NCI-H748 (cell line): Measurements from ENCODE around the gene ERICH3.
A peak's percentile ranks its signal among the peaks of the same experiment; 100 is the strongest.

Experiments
- DNase-seq: peaks from one replicate; lab custom pipeline; 2025; ENCODE audit not compliant: unreplicated experiment; lab: John Stamatoyannopoulos, UW

ERICH3 gene

DNA sequence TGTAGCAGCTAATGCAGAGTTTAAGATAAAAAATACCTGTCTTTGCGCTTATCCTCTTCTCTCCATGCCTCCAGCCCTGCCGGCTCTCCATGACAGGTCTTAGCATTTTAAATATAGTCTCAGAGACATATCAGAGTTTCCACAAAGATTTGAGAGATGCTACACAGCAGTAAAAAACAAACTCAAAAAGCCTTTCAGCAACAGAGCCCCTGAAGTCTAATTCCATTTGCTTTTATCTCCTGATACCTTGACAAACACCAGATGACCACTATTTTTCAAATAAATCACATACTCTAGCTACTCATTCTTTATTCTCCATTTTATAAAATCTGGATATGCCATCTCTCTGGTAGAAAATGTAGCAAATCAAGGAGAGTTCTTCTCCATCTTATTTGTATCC lies 81.6 kb downstream of the ERICH3 start:
- no peak for DNase-seq

DNA sequence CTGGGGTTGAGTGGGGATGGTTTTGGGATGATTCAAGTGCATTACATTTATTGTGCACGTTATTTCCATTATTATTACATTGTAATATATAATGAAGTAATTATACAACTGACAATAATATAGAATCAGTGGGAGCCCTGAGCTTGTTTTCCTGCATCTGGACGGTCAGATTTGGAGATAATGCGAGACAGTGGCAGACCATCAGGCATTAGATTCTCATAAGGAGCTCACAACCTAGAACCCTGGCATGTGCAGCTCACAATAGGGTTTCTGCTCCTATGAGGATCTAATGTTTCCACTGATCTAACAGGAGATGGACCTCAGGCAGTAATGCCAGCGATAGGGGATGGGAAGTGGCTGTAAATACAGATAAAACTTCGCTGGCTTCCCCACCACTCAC lies 83.3 kb downstream of the ERICH3 start:
- DNase-seq = no peak

DNA sequence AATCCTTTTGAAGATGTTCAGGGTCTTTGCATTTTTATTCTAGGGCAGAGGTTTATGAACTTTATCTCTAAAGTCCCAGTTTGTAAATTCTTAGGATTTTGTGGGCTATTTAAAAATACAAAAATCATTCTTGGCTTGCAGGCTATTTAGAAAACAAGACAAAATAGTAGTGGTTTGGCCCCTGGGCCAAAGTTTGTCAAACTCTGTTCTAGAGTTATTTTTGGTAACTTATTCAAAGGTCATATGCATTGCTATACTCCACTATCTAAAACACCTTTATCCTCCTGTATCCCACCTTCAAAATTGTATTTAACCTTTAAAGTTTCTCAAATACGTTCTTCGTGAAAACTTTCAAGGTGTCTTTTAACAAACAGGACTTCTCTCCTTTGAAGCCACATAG lies 85.7 kb downstream of the ERICH3 start:
- no peak for DNase-seq

DNA sequence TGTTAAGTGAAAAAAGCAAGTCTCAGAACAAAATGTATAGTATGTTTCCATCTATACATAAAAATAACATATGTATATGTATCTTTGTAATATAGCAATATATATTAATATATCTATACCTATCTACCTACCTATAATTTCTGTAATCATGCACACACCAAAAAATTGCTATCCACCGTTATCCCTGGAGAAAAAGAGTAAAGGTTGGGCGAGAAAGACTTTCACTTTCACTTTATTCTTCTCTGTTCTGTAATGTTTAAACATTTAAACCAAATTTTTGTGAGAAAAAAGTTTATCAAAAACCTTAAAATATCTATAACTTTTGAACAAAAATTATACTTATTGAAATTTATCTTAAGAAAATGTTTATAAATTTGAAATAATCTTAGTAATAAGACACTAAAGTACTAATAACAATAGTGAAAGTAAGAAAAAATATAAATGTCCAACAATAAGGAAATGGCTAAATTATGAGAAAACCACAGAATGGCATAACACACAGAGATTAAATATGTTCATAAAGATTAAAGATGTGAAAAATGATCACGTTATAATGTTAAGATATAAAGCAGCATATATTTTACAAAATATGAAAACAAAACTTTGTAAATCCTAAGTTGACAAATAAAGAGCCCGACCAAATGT lies 87.2 kb downstream of the ERICH3 start:
- DNase-seq = no peak

DNA sequence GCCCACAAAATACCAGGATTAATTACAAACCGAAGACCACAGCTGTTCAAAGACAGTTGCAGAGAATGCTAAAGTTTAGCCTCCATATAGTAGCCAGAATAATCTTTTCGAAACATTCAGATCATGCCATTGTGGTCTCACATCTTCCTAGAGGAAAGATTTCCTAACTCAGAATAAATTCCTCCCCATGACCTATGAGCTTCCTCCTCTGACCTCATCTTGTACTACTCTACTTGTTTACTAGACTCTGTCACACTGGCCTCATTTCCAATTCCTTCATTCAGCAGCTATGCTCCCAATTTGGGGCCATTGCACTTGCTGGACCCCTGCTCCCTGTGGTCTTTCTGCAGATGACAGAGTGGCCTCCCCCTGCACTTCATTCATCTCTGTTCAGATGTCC lies 89.4 kb downstream of the ERICH3 start:
- no peak for DNase-seq

DNA sequence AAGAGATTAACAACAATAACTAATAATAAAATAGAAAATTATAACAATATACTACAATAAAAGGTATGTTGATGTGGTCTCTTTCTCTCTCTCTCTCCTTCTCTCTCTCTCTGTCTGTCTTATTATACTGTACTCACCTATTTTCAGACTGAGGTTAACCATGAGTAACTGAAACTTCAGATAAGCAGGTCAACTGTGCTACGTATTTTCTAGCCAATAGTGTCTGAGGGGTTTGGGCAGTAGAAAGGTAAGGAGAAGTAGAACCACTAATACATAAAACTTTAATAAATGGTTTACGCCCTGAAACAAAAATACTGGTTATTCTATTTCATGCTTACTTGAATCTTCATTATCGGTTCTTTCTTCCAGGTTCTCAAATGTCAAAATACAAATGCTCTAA lies 90.2 kb downstream of the ERICH3 start:
- DNase-seq = no peak

DNA sequence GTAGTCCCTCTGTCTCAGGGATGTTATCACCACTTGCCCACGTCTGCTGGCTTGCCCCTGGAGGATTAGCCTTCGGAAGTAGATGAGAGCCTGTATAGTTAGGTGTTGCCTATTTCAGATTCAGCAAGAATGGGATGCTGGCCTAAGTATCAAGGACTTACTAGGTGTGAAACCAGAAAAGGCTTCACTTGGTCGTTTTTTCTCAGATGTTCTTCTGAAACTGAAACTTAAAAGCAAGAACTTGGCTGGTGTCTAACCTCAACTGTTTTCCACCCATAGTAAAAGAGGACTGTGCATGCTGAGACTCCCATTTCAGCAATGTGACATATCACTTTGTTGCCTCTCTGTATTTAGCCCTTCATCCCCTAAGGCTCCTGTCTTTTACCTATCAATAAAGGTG lies 94.2 kb downstream of the ERICH3 start:
- no peak for DNase-seq

DNA sequence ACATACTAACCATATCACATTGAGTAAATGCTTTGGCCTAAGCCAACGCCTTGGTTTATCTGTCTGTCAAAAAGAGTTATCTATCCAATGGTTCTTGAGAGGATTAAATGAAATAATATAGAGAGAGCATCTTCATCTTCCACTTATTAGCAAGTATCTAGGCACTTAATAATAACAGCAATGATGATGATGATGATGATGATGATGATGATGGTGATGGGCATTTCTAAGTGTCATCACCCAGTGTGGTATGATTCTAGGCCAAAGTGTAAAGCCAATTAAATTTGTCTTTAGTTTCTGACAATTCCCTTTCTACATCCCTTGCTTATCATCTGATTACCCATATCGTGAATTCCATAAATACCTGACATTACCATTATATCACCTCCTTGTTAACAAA lies 95.5 kb downstream of the ERICH3 start:
- no peak for DNase-seq

DNA sequence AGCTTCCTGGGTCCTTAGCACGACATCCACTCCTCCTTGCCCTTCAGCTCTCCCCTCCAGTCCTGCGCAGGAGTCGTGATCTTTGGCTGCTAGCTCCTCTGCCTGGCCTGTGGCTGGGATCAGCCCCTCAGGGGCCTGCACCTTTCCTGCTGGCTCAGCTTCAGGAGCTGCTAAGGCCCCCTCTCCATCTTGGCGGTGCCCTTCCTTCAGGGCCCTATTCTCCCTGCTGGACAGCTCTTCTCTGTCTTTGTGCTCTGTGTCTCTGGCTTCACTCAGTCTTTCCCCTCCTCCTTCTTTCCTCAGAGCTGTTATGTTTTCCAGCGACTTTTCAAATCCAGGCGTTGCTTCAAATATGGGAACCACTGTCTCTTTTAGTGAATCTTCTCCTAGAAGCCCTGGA lies 101.7 kb downstream of the ERICH3 start:
- DNase-seq = no peak

DNA sequence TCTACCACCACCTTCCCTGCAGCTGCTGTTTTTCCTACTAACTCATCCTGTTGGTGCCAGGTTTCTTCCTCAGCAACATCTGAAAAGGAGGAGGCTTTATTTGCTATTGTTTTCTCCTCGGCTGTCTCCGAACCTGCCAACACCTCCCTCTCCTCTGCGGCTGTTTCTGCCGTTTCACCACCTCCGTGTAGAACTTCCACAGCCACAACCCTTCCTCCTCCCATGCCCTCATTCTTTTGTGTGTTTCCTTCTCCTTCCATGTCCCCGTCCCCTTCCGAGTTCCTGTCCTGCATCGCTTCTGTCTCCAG lies 102.1 kb downstream of the ERICH3 start:
- no peak for DNase-seq

DNA sequence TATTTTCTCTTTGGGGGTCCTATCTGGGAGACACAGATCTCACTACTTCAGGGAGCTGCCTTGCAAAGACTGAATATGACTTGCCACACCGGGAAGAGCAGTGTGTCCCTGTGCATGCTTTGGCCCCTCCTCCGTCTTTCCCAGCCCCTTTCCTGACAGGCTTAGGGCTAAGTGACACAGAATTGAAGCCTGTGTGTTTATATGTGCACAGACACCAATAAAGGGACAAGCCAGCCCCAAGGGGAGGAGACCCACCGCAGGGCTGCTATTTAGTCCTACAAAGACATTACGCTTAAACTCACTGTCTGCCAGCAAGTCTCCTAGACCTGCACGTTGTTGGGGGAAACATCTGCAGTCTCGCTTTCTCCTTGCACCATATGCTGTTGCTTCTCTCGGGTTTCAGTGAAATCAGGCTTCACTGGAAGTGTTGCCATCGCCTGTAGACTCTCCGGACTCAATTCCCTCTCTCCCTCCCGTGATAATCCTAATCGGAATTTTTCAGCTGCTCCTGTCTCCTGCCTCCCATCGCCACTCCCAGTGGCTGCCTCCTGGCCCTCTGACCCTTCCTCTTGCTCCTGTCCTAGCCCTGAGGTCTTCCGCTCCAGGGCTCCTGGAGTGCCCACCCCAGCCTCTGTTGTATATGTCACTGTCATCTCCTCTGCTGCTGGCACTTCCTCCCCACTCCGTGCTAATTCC lies 102.6 kb downstream of the ERICH3 start:
- no peak for DNase-seq

DNA sequence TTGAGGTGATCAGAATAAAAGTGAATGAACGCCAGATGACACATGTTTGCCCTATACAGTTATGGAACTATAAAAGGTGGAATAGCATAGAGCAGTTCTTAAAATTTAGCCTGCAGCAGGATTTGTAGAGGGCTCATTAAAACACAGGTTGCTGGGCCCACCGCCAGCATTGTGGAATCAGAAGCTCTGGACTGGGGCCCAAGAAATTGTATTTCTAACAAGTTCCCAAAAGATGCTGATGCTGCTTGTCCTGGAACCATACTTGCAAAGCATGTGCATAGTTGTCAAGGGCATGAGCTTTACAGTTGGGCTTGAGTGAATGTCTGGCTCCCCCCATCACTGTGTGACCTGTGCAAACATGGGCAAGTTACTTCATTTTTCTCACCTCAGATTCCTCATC lies 123.7 kb downstream of the ERICH3 start:
- DNase-seq = no peak

DNA sequence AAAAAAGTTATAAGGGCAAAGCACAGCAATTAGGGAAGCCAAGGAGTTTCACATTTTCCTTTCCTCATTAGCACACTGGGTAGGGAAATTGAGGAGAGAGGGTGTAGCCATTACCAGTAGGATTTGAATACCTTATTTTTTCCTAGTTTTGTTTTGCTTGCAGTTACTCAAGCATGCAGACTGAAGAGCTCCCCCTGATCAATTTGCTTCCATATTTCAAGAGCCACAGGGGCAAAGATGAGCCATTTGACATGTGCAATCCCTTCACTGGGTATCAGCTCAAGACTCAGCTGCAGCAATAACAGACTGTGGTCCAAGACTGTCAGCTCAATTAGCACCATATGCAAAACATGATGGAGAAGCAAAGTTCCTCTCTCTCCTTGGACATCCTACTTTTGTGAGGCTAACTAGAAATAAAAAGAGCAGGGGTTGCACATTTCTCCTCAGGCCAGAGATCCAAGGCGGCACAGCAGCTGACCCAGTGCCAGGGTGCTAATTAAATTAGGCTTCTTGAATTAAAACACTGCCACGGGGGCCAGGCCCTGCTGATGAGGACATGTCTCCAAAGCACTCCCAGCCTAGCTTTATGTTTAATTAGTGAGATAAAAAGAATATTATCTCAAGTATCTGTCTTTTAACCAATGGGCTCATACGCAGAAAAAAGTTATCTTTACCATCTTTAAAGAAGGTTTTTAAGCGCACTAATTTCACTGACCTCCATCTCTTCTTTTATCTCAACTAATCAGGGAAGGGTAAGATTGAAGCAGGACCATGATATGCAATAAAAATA lies 124.4 kb downstream of the ERICH3 start:
- no peak for DNase-seq

DNA sequence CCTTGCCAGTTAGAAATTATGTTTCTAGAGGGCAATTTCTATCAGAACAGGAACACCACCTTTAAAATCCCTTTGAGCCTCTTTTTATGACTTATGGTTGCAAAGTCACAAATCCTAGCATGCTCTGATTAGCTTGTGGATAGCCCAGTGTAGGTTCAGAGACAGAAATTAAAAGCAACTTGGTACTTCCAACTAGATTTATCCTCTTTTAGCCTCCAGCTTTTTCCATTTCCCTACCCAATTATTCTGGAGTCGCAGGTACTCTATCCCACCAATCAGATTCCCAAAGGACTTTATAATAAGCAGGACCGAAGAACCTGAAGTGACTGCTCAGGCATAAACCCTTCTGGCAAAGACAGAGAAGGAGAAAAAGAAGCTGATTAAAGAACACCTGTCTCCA lies 127.8 kb downstream of the ERICH3 start:
- DNase-seq = no peak

DNA sequence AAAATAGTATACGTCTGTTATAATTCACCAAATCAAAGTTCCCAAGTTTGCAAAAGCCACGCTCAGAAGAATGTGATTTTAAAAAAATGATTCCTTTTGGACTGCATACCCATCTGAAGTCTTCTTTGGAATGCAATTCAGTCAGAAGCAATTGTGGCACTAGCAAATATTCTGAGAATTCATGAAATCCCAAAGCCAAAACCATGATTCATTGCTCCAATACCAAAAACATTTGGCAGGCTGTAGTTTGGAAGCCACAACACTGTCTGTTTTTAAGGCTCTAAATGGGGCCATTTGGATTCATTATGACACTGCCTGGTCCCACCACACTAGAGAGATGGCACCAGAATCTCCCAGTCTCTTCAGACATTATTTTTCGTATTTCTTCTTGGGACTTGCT lies 139.4 kb downstream of the ERICH3 start:
- no peak for DNase-seq

DNA sequence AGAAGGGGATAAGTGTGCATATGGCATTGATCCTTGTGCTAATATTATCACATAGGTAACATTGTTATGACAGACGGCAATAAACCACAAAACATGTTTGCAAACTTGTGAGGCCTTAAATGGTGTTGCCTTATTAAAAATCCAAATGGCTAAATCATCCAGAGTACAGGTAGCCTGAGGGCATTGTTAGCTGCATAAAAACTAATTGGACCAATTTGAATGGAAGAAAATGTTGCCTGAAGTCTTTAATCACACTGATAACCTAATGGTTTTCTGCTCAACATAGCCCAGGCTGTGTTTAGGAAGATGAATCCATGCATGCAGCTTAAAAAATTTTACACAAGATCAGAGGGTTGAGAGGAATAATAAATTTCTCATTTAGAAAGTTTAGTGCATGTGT lies 141.8 kb downstream of the ERICH3 start:
- peak; percentile 91 for DNase-seq

DNA sequence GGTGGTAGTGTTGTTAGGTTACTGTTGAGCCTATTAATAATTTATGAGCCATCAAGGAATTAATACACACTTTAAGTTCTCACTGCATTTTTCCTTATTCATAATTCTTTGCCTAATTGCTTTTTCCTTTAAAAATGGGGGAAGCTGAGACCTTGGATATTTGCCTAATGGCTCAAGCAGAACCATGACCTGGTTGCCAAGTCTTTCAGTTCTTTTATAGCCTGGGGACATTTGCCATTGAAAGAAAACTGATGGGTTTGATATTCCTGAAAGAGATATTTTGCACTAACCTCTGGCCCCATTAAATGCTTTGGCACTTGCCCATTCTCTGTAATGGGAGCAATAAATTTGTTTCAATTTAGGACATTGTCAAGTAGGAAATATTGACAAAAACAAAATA lies 142.7 kb downstream of the ERICH3 start:
- DNase-seq = peak; percentile 79

DNA sequence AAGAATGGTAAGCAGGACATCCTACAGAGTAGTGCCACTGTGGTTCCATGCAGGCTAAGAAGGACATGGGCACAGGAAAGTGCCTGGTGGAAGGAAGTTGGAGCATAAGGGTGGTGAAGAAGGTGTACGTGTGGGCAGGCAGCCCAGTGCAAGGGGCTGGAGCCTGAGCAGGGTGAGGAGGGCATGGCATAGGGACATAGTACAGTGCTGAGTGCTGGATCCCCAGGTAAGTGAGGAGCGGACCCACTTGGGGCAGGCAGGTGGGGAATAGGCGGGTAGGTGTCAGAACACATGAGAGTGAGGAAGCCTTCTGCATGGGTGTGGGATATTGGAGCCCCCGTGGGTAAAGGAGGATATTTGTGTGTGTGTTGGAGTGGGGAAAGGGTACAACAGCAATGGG lies 145.5 kb downstream of the ERICH3 start:
- no peak for DNase-seq

DNA sequence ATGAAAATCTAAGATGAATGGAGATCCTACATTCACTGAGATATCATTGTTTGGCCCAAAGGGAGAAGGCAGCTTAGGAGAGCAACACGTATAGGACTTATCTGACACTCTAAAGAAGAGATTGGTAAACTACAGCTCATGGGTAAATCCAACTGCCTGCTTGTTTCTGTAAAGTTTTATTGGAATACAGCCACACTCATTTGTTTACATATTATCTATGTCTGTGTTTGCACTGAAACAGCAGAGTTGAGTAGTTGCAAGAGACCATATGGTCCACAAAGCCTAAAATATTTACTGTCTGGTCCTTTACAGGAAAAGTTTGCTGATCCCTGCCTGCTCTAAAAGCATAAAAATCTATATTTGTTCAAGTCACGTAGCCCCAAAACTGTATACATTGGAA lies 146.9 kb downstream of the ERICH3 start:
- peak; percentile 71 for DNase-seq

DNA sequence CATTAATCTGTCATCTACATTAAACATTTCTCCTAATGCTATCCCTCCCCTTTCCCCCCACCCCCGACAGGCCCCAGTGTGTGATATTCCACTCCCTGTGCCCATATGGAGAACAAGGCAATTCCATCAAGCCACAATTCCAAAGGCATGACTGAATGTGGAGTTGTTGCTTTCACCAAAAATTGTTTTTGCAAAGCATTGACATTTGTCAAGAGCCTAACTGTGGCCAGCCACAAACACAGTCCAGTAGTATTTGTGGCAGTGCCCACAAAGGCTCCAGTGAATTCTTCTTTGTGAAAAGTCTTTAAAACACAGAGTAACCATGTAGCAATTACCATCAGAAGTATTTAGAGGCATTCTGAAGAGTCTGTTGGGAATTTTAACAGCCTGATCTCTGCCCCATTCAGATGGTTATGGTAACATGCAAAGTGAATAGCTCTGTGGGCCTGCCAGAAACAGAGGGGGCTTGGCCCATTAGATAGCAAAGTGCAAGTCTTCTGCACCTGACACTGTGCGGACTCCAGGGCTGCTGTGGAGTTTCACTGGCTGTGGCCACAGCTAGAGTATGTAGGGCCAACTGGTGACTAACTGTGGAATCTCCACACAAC lies 149.6 kb downstream of the ERICH3 start:
- DNase-seq = no peak

DNA sequence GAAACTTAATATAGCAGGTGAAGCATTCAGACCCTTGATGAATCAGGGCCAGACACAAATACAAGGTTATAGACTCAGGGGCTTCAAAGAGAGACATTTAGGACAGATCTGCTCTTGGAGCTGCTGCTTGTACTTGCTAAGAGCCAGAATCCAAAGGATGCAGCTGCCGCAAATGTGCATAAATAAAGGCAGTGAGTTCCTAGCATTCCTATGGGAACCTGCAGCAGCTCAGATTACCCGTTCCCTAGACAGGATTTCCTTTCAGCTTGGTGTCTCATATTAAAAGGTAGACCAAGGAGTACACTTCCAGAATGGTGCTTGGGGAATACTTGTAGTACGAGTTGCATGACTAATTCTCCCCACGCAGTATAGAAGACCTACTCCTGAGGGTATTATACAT lies 151.4 kb downstream of the ERICH3 start:
- DNase-seq = peak; percentile 18
